Large intestine (tissue), 3 donors: ENCODE measurements around the gene SPTAN1. TPM values are rescaled to one million over a fixed set of nuclear protein-coding genes. Genes with fewer than 3 reads are reported as not detected.

ENCODE experiments used
- DNase-seq, 2 donors: peaks; one replicate each; pipeline versions ENCODE4 v3.0.0 to v3.0.0-alpha.2; 2013
- H3K27ac ChIP-seq: one replicate; pipeline ENCODE4 v1.5.1; 2013; ENCODE audit warnings: low read length
- H3K27me3 ChIP-seq: 2 replicates; pipeline ENCODE4 v1.6.1; 2013; ENCODE audit warnings: low read length; ENCODE audit not compliant: control insufficient read depth, insufficient read depth
- H3K36me3 ChIP-seq: 2 replicates; pipeline ENCODE4 v1.6.1; 2013; ENCODE audit warnings: low read length; ENCODE audit not compliant: control insufficient read depth, insufficient read depth
- H3K4me1 ChIP-seq: one replicate; pipeline ENCODE4 v1.6.1; 2013; ENCODE audit warnings: low read length; ENCODE audit not compliant: control insufficient read depth, insufficient read depth
- H3K4me3 ChIP-seq: one replicate; pipeline ENCODE4 v1.5.1; 2013; ENCODE audit warnings: low read length
- H3K9me3 ChIP-seq: one replicate; pipeline ENCODE4 v1.6.1; 2013; ENCODE audit warnings: mild to moderate bottlenecking, low read depth, low read length, moderate library complexity; ENCODE audit not compliant: control insufficient read depth
- WGBS: methylation state at CpG from one replicate; pipeline ENCODE4 v1.1.5; 2013; ENCODE audit warnings: low lambda C conversion rate; ENCODE audit not compliant: insufficient coverage; 5-methylcytosine and 5-hydroxymethylcytosine counted together
- polyA plus RNA-seq: library from polyadenylated mRNA; unstranded; fragments of 120-200 nt; gene quantifications from one replicate; pipeline ENCODE4 v1.2.1, GENCODE V29; 2013

SPTAN1 gene
- polyA plus RNA-seq, 1 donor: 240 TPM

DNA sequence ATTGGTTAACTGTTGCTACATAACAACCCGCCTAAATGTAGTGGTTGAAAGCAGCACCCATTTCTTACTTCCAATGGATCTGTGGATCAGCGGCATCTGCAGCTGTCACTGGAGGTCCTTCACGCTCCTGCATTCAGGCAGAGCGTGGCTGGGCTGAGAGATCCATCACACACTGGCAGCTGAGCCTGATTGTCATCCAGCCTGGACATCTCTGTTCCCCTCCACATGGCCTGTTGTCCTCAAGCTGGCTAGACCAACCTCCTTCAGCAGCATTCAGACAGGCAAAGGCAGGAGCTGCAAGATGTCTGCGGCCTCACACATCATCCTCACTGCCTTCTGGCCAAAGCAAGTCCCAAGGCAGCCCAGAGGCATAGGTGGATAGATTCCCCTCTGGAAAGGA lies 67.4 kb downstream of the SPTAN1 start:
- WGBS: no CpG with 5 or more reads among the region's 5 CpGs
- DNase-seq: no peak
- H3K9me3 ChIP-seq: no peaks in the 10 kb centered on the region

DNA sequence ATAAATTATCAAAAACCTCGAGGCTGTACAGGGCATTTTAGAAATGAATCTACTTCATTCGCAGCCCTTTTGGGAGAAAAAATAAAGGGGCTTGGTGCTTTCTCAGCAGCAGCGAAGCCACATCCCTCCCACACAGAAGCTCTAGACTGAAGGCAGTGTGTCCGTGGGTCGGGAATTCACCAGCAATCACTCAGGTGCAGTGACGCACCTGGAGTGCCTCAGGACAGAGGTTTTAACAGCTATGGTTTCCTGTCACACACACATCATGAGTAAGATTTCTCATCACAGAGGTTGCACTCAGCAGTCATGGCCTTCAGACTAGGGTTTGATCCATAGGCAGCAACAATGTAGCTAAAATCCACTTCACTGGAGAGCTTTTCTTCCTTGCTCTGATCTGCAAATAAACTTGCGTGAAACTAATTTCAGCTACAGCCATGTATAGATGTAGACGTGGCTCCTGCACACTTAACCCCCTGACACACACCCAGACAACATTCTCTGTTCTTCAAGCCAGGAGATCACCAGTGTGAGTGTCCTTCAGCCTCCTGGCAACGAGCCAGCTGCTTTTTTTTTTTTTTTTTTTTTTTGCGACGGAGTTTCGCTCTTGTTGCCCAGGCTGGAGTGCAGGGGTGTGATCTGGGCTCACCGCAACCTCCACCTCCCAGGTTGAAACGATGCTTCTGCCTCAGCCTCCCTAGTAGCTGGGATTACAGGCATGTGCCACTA lies 69.5 kb downstream of the SPTAN1 start:
- Histone ChIP-seq H3K36me3 (peaks cover 84% of the 10 kb centered on the region), H3K9me3 (no peaks in the 10 kb centered on the region), H3K27me3 (no peaks in the 10 kb centered on the region), H3K27ac (no peak overlapping the region), H3K4me1 (no peaks in the 10 kb centered on the region), H3K4me3 (no peak overlapping the region)
- DNase-seq: no peak
- WGBS: no CpG with 5 or more reads among the region's 14 CpGs

More for the DNA sequence above, 67.4 kb downstream of the SPTAN1 start:
- no peaks in the 10 kb centered on the region for H3K4me1 ChIP-seq
- no peak overlapping the region for H3K4me3 ChIP-seq
- no peaks in the 10 kb centered on the region for H3K27me3 ChIP-seq
- no peak overlapping the region for H3K27ac ChIP-seq
- H3K36me3 ChIP-seq: peaks cover 83% of the 10 kb centered on the region

DNA sequence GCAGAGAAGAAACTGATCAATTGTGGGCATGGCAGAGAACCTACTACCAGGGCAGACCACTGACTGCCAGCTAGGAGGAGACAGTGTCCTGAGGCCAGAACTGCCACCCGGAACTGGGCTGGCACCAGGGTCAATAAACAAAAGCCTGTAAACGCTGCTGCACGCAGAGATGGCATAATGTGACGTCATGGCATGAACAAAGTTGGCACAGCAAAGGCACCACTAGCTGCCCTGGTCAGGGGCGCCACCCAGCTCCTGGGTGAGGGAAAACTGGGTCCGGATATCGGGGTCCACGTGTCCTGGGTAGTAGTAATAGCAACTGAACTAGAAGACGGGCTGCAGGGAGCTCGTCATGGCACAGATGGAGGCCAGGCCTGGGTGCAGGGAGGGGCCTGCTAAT lies 72.2 kb downstream of the SPTAN1 start:
- peaks cover 87% of the 10 kb centered on the region for H3K36me3 ChIP-seq
- no peaks in the 10 kb centered on the region for H3K4me1 ChIP-seq
- no peak for DNase-seq
- H3K4me3 ChIP-seq: no peak overlapping the region
- H3K9me3 ChIP-seq: no peaks in the 10 kb centered on the region
- H3K27ac ChIP-seq: no peak overlapping the region
- WGBS: no CpG with 5 or more reads among the region's 10 CpGs
- no peaks in the 10 kb centered on the region for H3K27me3 ChIP-seq

DNA sequence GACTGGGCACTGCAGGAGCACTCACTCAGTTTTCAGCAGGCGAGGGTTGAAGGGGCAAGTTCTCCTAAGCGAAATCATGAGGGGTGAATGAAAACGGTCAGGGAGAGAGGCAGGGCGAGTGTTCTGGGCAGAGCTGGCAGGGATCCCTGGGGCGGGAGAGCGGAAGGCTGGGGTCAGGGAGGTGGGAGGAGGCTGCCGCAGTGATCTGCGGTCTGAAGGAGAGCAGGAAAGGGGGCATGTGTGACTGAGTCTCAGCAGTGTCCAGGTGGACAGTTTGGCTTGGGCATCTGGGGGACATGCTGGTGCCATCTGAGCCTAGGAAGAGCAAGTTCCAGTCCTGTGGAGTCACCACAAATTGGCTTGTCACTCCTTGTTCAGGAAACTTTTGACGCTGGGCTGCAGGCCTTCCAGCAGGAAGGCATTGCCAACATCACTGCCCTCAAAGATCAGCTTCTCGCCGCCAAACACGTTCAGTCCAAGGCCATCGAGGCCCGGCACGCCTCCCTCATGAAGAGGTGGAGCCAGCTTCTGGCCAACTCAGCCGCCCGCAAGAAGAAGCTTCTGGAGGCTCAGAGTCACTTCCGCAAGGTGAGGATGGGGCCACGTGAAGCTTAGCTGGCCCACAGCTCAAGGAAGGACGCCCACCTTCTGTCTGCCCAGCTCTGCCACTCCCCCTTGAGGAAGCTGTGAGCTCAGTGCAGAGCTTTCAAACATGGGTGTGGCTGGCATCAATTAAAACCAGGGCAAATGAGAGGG lies 73.2 kb downstream of the SPTAN1 start:
- no CpG with 5 or more reads among the region's 20 CpGs for WGBS
- Histone ChIP-seq H3K27me3 (no peaks in the 10 kb centered on the region), H3K4me1 (no peaks in the 10 kb centered on the region), H3K9me3 (no peaks in the 10 kb centered on the region), H3K27ac (no peak overlapping the region), H3K36me3 (peaks cover 88% of the 10 kb centered on the region), H3K4me3 (no peak overlapping the region)
- no peak for DNase-seq

DNA sequence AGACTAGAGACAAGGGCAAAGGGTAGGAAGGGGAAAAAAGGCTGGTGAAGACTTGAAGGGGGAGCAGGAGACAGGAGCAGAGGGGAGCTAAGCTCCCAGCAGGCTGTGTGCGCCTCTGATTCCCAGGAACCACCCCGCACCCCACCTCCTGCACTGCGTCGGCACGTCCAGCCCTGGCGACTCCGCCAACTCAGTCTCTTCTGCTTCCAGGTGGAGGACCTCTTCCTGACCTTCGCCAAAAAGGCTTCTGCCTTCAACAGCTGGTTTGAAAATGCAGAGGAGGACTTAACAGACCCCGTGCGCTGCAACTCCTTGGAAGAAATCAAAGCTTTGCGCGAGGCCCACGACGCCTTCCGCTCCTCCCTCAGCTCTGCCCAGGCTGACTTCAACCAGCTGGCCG lies 73.8 kb downstream of the SPTAN1 start:
- DNase-seq: no peak
- no CpG with 5 or more reads among the region's 16 CpGs for WGBS
- no peaks in the 10 kb centered on the region for H3K9me3 ChIP-seq
- H3K36me3 ChIP-seq: peaks cover 86% of the 10 kb centered on the region
- no peaks in the 10 kb centered on the region for H3K27me3 ChIP-seq
- H3K4me3 ChIP-seq: no peak overlapping the region
- no peak overlapping the region for H3K27ac ChIP-seq
- no peaks in the 10 kb centered on the region for H3K4me1 ChIP-seq

DNA sequence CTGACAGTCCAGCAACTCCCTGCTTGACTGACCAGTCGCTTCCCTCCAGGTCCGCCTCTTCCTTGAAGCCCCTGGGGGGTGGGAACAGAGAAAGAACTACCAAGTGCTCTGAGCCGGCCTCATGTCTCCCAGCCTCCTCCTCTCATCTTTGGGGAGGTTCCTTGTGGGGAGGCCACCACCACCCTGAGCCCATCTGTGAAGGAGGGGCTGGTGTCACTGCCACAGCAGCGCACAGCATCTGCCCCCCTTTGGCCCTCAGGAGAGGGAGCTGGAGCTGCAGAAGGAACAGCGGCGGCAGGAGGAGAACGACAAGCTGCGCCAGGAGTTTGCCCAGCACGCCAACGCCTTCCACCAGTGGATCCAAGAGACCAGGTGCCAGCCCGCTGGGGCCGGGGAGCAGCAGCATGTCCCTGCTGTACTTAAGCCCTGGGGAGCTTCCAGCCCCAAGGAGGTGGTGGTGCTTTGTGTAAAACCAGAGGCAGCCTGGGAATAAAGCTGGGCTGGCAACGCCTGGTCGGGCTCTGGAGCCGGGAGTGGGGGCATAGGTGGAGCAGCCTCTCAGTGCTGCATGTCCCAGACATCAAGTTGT lies 74.8 kb downstream of the SPTAN1 start:
- Histone ChIP-seq H3K4me1 (no peaks in the 10 kb centered on the region), H3K4me3 (no peak overlapping the region), H3K27me3 (no peaks in the 10 kb centered on the region), H3K36me3 (peaks cover 85% of the 10 kb centered on the region), H3K9me3 (no peaks in the 10 kb centered on the region), H3K27ac (no peak overlapping the region)
- DNase-seq: no peak
- no CpG with 5 or more reads among the region's 15 CpGs for WGBS

DNA sequence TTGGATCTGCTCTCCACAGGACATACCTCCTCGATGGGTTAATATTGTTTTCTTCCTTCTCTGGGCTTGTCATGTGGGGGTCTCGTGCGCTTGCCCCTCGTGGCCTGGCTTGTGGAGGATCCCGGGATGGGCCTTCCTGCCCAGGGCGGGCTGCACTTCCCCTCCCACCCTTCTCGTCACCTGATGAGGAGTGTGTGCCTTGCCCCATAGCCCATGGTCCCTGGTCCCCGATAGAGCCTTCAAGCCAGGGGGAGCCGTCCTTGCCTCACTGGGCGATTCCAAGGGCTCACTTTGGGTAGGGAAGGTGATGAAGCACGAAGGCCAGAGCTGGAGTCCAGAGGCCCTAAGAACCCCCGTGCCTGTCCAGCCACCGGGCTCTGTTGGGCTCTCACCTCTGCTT lies 75.5 kb downstream of the SPTAN1 start:
- WGBS: no CpG with 5 or more reads among the region's 13 CpGs
- H3K27me3 ChIP-seq: no peaks in the 10 kb centered on the region
- peaks cover 90% of the 10 kb centered on the region for H3K36me3 ChIP-seq
- no peak overlapping the region for H3K4me3 ChIP-seq
- no peaks in the 10 kb centered on the region for H3K4me1 ChIP-seq
- no peak overlapping the region for H3K27ac ChIP-seq
- H3K9me3 ChIP-seq: no peaks in the 10 kb centered on the region
- DNase-seq: no peak

DNA sequence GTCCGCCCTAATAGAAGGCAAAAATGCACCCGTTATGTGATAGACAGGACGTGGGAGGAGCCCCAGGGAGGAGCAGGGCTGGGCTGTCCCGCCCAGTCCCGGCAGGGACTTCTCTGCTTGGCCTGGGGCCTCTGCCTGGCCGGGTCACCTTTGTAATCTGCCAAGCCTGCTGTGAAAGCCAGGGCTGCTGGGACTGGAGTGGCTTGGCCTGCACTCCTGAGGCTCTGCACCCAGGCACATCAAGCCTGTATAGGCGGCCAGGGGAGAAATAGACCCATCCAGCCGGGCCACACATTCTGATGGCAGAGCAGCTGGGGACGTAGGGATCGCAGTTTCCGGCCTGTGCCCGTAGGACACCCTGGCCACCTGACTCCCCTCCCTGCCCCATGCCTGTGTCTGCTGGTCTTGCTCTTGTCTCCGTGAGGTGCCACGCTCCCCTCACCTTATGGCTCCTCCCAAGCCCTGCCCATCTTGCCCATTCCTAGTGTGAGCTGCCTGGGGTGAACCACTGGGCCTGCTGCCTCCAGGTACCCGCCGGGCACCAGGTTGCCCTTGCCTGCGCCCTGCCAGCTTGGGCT lies 76.2 kb downstream of the SPTAN1 start:
- Histone ChIP-seq H3K4me3 (no peak overlapping the region), H3K27me3 (no peaks in the 10 kb centered on the region), H3K4me1 (no peaks in the 10 kb centered on the region), H3K36me3 (peaks cover 92% of the 10 kb centered on the region), H3K27ac (no peak overlapping the region), H3K9me3 (no peaks in the 10 kb centered on the region)
- WGBS: no CpG with 5 or more reads among the region's 17 CpGs
- no peak for DNase-seq

DNA sequence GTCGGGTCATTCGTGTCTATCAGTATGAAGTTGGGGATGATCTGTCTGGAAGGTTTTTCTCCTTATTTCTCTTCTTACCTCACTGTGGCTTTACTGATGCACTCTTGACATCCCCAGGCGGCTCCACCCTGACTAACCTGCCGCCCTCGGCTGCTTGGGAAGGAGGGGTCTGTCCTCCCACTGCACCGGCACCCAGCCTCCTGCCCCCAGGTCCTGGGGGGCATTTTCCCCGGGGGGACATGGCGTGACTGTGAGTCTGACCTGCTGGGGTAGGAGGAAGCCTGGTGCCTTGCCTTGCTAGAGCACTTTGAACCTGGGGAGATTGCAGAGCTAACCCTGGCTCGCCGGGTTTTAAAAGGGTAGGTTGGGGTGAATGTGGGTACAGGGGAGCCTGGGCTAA lies 76.7 kb downstream of the SPTAN1 start:
- no peak for DNase-seq
- Histone ChIP-seq H3K27ac (no peak overlapping the region), H3K4me3 (no peak overlapping the region), H3K9me3 (no peaks in the 10 kb centered on the region), H3K36me3 (peaks cover 95% of the 10 kb centered on the region), H3K27me3 (no peaks in the 10 kb centered on the region), H3K4me1 (no peaks in the 10 kb centered on the region)
- no CpG with 5 or more reads among the region's 10 CpGs for WGBS

DNA sequence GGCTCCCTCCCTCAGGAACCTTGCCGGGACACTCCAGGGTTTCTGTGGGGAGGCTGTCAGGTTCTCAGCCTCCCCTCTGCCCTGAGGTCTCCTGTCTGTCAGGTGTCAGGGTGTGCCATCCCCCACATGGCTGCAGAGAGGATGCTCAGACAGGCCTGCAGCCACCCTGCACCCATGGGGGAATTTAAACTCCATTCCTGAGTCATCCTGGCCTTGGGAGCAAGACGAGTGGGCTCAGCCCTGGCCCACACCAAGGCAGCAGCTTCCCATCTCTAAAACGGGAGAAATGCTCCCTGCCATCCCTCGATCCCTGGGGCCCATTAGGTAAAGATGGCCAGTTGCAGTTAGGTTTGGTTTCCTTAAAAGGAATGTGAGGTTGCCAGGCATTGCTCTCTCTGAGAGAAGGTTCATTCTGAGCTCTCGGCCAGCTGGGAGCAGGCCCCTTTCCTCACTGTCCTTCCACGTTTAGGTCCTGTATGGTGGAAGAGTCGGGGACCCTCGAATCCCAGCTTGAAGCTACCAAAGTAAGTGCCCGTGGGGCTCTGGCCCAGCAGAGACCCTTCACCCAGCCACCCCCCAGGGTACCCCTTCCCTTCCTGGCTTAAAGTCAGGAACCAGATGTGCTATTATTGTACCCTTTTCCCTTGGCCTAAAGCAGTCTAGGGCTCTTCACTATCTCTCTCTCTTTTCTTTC lies 77.6 kb downstream of the SPTAN1 start:
- no peaks in the 10 kb centered on the region for H3K27me3 ChIP-seq
- WGBS: 60% methylated on average over 1 of the region's 9 CpGs
- no peak overlapping the region for H3K4me3 ChIP-seq
- H3K4me1 ChIP-seq: peaks cover 4% of the 10 kb centered on the region
- DNase-seq: no peak
- H3K9me3 ChIP-seq: no peaks in the 10 kb centered on the region
- no peak overlapping the region for H3K27ac ChIP-seq
- peaks cover 94% of the 10 kb centered on the region for H3K36me3 ChIP-seq
